Fibroblast of skin of right biceps (primary cell): ENCODE results near the gene CD63.

Experiments used
- DNase-seq: peaks from one replicate; pipeline ENCODE4 v3.0.0-alpha.2; 2013

The CD63 gene

DNA sequence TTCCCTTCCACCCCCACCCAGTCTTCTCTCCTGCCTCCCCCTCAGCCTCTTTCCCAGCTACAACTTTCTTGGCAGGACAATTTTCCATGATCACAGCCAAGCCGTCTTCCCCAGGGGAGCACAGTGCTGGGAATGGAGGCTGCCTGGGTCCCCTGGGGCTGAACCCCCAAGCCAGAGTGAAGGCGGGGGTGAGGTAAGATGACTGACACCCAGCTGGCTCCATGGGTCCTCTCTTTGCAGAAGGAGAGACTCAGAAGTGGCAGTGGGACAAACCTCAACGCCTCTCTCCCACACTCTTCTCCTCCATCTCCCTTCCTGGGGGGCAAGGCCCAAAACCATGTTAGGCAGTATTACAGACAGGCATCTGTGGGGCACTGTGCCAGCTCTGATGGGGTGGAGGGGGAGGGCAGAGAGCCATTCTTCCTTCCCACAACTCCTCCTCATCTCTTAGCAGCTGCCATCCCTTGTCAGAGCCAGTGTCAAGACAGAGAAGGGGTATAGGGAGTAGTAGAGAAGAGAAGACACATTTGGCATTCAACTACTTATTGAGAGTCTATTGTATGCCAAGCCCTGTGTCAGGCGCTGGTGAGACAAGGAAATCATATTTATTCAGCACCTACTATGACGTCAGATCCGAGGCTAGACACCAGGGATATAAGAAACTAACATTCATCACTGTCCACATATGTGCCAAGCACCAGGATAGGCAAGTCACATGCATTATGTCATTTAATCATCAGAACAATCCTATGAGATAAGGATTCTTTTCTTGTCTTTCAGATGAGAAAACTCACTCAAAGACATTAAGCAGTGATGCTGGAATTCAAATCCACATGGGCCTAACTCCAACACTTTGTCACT lies 24.7 kb downstream of the CD63 start:
- no peak for DNase-seq

DNA sequence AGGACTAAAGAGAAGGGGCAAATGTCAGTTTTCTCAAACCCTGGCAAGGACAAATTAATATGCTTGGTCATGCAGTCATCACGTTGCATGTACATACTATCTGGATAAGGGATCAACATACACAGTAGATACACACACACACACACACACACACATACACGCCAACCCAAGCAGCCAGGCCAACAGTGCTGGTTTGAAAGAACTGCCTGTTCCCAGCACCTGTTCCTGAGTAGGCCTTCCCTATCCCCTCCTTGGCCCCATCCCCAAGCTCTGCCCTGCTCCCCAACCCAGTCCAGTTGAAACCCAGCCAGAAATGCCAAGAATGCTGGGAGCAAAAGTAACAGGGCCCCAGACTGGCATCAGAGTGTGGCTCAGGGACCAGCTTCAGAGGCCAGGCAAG lies 25.5 kb downstream of the CD63 start:
- DNase-seq = no peak

DNA sequence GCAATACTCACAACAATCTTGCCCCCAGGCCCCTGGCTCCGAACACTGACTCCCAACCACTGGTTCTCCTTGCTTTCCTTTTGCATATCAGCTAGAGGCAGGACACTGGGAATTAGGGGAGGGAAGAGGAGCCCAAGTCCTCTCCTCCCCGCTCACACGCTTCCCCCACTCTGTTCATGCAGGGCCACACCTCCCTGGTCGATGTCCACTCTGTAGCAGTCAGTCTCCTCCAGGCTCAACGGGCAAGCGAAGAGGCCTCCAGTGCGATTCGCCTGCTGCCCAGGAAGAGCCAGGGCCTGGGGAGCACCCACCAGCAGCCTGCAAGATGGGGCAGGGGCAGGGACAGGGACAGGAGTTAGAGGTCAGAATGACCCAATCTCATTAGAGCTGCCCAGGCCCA lies 25.9 kb downstream of the CD63 start:
- DNase-seq = no peak

DNA sequence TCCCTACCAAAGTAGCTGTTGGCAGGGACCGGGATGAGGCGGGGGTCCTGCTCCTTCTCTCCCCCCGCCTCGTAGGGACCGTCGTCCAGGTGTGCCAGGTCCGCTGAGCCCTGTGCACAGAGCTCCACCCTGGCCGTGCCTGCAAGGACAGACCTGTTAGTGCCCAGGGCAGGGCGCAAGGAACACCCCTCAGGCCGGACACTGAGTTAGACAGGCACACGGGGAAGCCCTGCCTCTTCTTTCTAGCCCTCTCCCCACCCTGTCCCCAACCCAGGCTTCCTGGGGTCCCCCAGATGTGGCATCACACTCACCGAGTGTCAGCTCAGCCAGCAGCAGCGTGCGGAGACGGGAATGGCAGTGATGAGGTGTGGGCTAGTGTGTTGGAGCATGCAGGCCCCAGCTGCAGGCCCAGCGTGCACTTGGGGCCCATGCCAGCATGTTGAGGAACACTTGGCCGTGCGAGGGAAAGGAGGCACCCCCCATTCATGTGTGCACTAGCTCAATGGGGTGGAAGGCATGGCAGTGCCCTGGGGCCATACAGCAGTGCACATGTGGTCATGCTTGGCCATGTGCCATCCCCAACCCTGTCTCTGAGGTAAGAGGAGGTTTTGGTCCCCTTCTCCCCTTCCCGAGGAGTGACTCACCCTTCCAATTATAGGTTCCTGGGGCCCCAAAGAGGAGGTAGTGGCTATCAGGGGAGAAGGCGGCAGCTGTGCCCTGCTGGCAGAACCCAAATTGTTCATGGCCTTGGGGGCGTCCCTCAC lies 28.4 kb downstream of the CD63 start:
- no peak for DNase-seq

DNA sequence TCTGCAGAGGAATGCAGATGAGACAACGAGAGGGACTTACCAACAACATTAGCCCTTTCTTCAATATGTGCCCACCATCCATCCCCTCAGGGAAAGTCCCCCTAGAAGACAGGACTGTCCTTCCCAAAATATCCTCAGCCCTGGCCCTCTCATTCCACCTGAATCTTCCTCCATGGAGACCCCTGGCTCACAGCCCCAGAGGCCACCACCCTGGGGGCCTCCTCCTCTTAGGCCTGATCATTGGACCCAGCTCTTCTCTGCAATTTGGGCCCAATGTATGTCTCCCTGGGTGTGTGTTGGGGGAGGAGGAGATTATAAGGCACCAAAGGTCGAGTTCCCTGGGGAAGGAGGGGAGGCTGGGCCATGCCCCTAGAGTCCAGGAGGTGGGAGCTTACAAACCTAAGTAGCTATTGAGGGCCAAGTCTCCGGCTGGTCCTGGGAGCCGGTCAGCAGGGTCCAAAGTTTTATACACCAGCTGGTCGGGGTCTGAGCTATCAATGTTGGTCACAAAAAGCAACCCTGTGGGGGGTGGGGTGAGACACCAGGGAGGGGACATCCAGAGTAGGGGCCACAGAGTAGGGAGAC lies 29.2 kb downstream of the CD63 start:
- no peak for DNase-seq

DNA sequence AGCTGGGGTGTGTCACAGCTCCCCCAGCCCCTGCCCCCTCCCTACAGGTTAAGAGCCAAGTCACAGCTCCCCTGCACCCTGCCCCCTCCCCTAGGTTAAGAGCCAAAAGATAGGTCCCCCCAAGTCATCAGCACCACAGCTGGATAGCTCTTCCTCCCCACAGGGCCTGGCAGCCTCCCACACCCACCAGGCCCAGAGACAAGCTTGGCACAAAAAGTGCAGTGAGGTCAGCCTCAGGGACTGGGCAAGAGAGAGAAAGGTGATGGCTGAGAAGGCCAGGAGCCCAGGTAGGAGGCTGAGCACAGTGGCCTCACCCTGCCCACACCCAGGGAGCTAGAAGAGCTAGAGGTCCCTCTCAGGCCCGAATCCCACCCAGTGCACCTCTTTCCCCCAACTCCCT lies 29.8 kb downstream of the CD63 start:
- DNase-seq = no peak

DNA sequence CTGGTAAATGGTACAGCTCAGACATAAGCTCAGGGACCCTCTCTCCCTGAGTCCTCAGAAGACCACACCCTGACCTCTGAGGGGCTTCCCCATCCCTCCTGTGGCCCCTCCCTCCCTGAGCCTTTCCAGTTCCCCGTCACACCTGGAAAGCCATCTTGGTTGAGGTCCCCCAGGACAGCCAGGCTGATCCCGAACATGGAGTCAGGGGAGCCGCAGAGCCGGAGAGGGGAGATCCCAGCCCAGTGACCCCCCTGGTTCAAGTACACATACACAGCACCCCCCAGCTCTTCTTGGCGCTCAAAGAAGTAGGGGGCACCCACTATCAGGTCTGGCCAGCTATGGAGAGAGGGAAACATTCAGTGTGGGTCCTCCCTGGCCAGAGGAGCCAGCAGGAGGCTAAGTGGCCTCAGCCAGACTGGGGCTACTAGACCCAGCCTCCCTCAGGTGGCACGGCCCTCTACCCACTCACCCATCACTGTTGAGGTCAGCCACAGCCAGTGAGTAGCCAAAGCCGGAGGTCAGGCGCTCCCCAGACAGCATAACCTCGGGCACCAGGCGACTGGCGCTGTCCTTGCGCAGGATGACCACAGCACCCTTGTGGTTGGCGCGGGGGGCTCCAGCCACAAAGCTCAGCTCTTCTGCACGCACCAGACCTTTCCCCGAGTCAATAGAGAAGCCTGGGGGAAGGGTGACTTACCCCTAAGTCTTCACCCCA lies 30.4 kb downstream of the CD63 start:
- no peak for DNase-seq

DNA sequence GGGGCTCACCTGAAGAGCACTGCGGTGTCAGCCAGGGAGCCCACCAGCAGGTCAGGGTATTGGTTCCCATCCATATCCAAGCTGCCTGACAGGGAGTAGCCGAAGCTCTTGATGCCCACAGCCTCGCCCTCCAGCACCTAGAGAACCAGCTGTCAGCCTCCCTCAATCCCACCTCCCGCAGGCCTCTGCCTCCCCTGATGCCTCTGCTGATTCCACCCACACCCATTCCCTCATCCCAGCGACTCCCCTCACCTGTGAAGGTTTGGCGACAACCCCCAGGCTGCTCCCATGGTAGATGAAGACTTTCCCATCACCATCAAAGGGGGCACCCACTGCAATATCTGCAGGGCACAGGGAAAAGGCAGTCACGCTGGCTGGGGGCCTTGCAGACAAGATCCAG lies 31.1 kb downstream of the CD63 start:
- no peak for DNase-seq

DNA sequence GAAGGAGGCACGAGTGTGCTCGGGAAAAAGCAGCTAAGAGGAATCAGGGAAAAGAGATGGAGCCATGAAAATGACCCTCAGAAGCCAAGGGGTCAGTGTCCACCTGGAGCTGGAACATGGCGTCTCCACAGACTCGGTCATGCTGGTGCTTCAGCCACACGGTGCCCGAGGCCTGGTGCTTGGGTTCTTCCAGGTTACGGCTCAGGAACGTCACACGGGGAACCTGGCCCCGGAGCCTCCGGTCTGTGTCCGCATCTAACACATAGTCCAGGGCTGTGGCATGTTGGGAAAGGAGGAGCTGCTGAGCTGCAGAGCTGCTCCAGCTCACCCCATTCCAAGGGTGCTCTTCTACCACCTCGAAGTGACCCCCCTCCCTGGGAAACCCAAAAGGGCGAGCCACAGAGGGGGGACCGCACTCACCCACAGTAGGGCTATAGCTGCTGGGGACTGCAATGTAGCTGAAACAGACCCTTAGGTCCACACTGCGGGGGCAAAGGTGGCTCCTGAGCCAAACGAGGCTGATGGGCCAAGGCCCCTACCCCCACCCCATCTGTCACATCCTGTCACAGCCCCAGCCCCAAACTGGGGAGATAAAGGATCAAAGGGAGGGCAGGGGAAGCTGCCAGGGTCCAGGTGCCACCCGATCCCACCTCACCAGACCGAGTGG lies 31.9 kb downstream of the CD63 start:
- DNase-seq = no peak

DNA sequence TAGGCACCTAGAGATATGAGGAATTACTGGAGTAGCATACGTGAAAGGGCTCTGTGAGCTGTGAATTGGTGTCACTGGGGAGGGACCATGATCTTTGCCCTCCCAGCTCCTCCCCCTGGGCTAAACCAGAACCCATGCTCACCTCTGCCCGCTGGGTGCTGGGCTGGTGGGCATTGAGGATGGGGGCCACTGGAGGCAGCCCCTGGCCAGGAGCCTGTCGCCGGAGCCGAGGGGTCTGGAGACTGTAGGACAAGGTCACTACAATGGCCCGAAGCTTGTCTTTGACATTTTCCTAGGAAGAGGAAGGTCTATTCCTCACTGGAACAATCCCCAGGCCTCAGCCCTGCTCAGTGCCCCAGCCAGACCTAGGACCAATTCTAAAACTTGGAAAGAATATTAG lies 32.7 kb downstream of the CD63 start:
- no peak for DNase-seq

DNA sequence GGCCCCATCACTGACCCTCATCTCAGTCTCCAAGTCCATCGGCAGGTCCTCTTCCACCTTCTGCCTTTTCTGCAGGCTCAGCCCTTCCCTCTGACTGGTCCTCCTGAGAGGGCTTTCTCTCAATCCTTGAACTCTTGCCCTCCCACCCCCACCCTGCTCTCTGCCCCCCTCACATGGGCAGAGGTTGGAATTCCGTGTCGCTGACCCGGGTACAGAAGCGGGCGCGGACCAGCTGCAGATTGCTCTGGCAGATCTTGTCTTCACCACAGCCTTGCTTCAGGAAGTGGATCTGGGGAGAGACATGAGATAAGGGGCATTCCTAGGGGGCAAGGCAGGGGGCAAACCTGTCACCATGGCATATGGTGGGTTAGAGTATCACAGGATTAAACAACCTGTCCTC lies 33.5 kb downstream of the CD63 start:
- DNase-seq = no peak

DNA sequence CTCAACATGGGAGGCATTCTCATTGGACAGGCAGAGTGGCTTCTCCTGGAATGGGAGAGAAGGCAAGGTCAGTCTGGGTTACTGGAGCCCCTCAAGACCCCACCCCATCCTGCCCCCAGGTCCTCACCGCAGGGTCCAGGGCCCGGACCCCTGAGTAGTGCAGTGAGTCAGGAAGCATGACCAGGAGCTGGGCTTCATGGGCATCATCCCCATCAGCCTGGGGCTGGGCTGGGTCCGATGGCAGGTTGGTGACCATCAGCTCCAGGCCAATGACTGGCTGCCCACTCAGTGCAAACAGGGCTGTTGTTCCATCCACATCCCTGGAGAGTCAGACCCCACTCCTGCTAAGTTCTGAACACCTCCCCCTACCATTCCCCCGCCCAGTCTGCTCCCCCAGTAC lies 34.2 kb downstream of the CD63 start:
- DNase-seq = no peak

DNA sequence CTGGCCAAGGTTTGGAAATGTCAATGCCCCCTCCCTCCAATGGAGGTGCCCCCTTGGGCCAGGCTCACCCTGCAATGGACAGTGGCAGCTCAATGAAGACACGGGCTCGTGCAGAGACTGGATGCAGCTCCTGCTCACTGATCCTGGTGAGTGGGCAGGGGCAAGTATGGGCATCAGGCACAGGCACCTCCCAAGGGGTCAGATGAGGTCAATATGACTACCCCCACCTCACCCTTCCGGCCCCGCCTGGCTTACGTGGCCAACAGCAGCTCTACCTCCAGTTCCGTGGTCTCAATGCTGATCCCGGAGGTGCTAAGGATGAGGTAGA lies 34.7 kb downstream of the CD63 start:
- no peak for DNase-seq

DNA sequence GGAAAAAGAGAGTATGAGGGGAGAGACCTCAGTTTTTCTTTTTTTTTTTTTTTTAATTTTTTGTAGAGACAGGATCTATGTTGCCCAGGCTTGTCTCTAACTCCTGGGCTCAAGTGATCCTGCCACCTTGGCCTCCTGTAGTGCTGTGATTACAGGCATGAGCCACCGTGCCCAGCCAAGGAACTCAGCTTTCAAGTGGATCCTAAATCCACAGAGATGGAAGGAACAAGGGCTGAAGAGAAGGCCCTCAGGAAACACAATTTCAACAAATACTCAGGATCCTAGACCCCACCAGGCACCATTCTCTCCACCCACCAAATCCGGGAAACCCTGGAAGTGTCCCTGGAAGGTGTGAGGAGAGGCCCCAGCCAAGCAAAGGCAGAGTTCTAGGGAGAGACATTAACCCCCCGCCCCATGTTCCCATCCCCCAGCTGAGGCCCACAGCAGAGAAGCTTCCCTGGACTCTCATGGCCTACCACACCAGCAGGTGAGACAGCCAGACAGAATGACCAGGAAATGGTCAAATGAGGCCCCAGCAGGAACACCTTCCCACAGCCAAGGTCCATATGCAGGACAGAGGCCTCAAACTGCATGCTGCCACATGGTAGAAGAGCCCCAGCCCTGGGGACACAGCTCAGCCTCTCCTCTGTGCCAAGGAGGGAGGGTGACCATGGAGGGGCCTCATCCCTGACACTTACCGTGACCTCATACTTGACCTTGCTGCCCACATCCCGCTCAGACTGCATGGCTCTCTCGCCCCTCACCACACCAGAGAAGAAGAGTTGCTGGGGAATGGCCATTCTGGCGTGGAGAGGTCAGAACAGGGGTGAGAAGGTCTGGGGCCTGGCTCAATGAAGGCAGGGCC lies 35.3 kb downstream of the CD63 start:
- no peak for DNase-seq

DNA sequence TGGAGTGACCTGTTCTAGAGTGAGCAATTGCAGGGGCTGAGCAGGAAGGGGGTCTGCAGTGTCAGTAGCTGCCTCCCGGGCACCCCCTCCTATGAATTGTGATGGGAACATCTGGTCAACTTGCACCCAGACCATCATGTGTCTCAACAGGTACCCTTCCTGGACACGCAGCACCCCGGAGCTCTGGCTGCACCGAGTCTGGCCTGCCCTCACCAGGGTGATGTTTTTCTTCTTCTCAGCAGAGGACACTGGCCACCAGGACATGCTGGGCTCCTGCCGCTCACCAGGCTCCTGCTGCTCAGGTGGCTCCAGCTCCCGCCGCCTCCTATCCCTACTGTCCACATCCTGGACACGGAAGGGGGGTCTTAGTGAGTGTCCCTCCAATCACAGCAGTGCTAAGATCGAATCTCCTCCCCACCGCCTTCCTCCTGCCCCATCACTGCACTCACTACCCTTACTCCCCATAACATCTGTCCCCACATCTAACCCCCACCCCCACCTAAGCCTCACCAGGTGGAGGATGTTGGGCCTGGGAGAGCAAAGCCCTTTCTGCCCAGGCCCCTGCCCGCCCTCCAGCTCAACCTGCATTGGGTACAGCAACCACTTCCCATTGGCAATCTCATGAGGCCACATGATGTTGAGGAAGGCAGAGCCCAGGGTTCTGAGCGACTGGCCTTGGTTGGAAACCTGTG lies 36.0 kb downstream of the CD63 start:
- no peak for DNase-seq

DNA sequence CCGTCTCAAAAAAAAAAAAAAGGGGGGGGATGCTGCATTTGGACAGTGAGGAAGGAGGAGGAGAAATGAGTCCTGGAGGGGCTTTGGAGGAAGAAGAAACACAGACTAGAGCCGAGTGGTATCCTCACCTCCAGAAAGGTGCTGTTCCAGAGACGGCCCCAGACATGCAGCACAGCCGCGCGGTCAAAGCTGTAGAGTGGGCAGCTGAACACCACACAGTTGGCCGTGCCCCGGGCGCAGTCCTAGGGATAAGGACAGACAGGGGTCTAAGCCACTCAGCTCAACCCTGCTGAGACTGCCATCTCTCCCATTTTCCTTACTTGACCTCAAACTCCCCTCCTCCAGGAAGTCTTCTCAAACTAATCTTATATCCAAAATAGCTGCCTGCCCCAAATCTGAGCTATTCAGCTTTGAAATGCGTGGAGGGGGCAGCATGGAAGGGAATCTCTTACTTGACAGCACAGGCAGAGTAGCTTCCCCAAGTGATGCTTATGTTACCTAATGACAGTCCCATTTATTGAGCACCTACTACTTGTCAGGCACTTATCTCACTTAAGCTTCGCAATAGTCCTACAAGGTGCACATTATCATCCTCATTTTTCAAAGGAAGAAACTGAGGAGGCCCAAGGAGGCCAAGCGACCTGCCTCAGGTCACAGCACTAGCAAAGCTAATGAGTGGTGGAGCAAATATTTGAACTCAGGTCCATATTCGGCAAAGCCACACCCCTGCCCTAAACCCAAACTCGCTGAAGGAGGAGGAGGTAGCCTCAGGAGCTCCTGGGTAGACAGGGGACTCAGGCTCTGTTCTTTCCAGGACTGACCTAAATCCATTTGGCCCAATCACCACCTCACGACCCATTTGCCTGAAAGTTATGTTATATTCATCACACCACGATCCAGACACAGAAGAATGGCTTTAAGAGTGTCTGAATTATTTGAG lies 39.8 kb downstream of the CD63 start:
- DNase-seq = no peak

DNA sequence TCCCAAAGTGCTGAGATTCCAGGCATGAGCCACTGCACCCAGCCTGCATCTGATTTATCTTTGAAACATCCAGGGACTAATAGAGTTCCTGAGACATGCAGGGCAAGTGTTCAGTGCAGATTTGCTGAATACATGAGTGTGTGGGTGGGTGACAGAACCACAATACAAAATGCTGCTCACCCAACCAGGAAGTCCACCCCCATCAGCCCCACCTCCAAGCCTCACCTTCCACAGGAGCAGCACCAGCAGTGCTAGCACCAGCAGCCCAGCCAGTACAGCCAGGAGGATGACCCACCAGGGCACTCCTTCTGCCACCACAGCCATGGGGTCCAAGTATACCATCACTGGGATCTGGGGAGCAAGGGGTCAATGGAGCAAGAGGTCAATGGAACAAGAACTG lies 41.1 kb downstream of the CD63 start:
- DNase-seq = no peak

DNA sequence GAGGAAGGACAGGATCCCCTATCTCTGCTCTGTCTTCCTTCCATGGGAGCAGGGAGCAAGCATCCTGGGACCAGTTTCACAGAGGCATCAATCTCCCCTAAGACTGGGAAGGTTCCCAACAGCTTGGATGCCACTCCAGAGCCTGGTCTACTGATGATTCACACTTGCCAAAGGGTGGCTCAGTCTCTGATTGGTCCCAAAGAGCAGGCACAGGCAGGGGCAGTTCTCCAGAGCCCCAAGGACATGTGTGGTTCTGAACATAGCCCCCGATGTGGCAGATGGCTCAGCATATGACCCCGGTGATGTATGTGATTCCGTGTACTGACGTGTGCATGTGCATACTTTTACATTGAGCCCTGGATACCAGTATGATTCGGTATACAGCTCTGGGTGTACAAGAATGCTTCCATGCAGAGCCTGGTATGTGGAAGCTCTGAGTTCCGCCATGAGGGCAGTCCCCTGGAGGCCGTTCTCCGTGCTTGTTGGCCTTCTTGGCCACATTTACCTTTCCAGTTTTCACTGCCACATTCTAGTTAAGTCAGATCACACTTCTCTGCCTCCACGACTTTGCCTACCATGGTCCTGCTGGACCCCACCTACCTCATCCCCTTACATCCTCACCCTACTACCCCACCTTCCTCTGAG lies 42.3 kb downstream of the CD63 start:
- DNase-seq = no peak

DNA sequence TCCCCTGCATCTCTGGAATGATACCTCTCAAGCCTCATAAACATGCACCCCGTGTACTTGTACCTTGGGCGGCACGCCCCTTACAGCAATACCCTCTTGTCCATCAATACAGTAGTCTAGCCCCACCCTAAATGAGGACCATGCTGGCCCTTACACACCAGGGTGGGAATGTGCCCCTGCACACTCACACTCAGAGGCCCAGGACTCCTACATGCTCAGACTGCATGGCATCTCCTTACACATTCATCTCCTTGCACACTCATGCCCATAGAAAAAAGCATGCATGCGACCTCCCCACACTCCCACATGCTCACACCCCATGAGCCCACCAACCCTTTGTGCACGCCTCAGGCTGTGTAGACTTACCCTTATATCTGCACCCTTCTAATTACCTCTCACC lies 43.1 kb downstream of the CD63 start:
- no peak for DNase-seq
